Sigmoid colon (tissue), 3 donors: Measurements from ENCODE around the gene ENTPD1.

Source experiments
- CTCF ChIP-seq, 4 experiments: fragments of 450-650 bp in 3 of 4; fragments of 200-600 bp in 1 of 4; IDR thresholded peaks; one replicate each; pipeline ENCODE4 v1.5.1; 2016 to 2019; ENCODE audit warnings: antibody characterized with exemption in 4 of 4, mild to moderate bottlenecking in 3 of 4, moderate library complexity in 2 of 4
- POLR2A ChIP-seq, 2 donors: fragments of 450-650 bp; IDR thresholded peaks; one replicate each; pipeline ENCODE4 v1.6.1; 2016; ENCODE audit warnings: antibody characterized with exemption in 2 of 2, mild to moderate bottlenecking in 2 of 2, moderate library complexity in 2 of 2

- TF ChIP-seq CTCF (IDR thresholded peaks at IDR 0.05) (no peak), POLR2A (IDR thresholded peaks at IDR 0.05) (no peak)
Observed at GRCh38 chr10:95706990-95707389, 49.0 kb upstream of the ENTPD1 start.
